AG04449 (cell line): Measurements from ENCODE around the gene PXT1.

ENCODE experiments used
- CTCF ChIA-PET: fragments of 350-600 bp; formaldehyde crosslinking; extraction: SDS; loops from one replicate; lab custom pipeline; 2021; ENCODE audit warnings: antibody characterized with exemption; lab: Yijun Ruan, JAX
- POLR2A ChIA-PET: fragments of 400-600, 350-600 bp; formaldehyde crosslinking; extraction: SDS; loops from one replicate; lab custom pipeline; 2020; ENCODE audit warnings: antibody characterized with exemption, inconsistent platforms; lab: Yijun Ruan, JAX
- DNase-seq: peaks from one replicate; pipeline ENCODE4 v3.0.0-alpha.2; 2010; ENCODE audit warnings: low read depth, low spot score
- H3K4me3 ChIP-seq: 2 replicates; pipeline ENCODE4 v1.5.1; 2011; ENCODE audit warnings: low read depth, mild to moderate bottlenecking, control low read depth, low read length
- CTCF ChIP-seq: IDR thresholded peaks from one replicate; pipeline ENCODE4 v1.5.1; 2011; ENCODE audit warnings: mild to moderate bottlenecking, moderate library complexity, low read length, control low read depth, inconsistent platforms; ENCODE audit not compliant: insufficient read depth; ENCODE audit errors: missing control alignments

PXT1 gene

GRCh38 chr6:36358226-36358915 is 84.3 kb downstream of the PXT1 start:
- no peak for DNase-seq
- ChIA-PET POLR2A (interaction anchor here (0.7 kb wide), 1 partner anchor 39 kb away, joined by 3 read pairs; no protein-coding TSS in a partner anchor), CTCF (interaction anchor here (0.7 to 18.5 kb wide), 16 partner anchors 8 to 400 kb away, joined by 3 to 332 read pairs (median 4); partner anchors contain the start of genes BNIP5 and ETV7)
- H3K4me3 ChIP-seq: no peak overlapping the region
- TF ChIP-seq CTCF: no peak

- POLR2A ChIA-PET: no interaction called here
- no peak overlapping the region for H3K4me3 ChIP-seq
- no peak for TF ChIP-seq CTCF
- CTCF ChIA-PET: interaction anchor here (0.9 to 18.5 kb wide), 9 partner anchors 9 to 244 kb away, joined by 3 to 332 read pairs (median 6); partner anchors contain the start of gene BNIP5
- DNase-seq: no peak
Observed at GRCh38 chr6:36357872-36358225, 84.8 kb downstream of the PXT1 start.

- ChIA-PET CTCF (interaction anchor here (0.8 to 18.5 kb wide), 4 partner anchors 13 to 66 kb away, joined by 3 to 332 read pairs (median 136); partner anchors contain the start of gene BNIP5), POLR2A (interaction anchor here (0.6 to 1.8 kb wide), 2 partner anchors 14 to 68 kb away, joined by 3 to 4 read pairs; no protein-coding TSS in a partner anchor)
- no peak for DNase-seq
- TF ChIP-seq CTCF: no peak
- no peak overlapping the region for H3K4me3 ChIP-seq
Observed at GRCh38 chr6:36355819-36356218, 86.8 kb downstream of the PXT1 start.

GRCh38 chr6:36353411-36353915 is 89.2 kb downstream of the PXT1 start:
- no peak for TF ChIP-seq CTCF
- ChIA-PET POLR2A (no interaction called here), CTCF (interaction anchor here (0.9 to 18.5 kb wide), 5 partner anchors 7 to 258 kb away, joined by 3 to 332 read pairs (median 102); partner anchors contain the start of gene BNIP5)
- no peak overlapping the region for H3K4me3 ChIP-seq
- DNase-seq: no peak

GRCh38 chr6:36352477-36353157 is 90.0 kb downstream of the PXT1 start:
- H3K4me3 ChIP-seq: no peak overlapping the region
- DNase-seq: no peak
- TF ChIP-seq CTCF: no peak
- ChIA-PET CTCF (interaction anchor here (8.2 to 18.5 kb wide), 3 partner anchors 8 to 50 kb away, joined by 102 to 332 read pairs (median 267); partner anchors contain the start of gene BNIP5), POLR2A (interaction anchor here (0.6 kb wide), 1 partner anchor 1596 kb away, joined by 3 read pairs; no protein-coding TSS in a partner anchor)
